CD4-positive, alpha-beta T cell treated with Interleukin-6 for 4 hours (primary cell): ENCODE data around the gene TMEM63A.
"Not testable (repeated sequence)": the region's sequence is repeated elsewhere in the genome, so short reads cannot be mapped to it uniquely, and the experiment has no call there.

Source experiments
- DNase-seq: peaks from one replicate; pipeline ENCODE4 v3.0.0-alpha.2; 2020; ENCODE audit warnings: mixed read lengths

Gene TMEM63A

GRCh38 chr1:225843426-225843795 lies 38.8 kb downstream of the TMEM63A start:
- no peak for DNase-seq

DNA sequence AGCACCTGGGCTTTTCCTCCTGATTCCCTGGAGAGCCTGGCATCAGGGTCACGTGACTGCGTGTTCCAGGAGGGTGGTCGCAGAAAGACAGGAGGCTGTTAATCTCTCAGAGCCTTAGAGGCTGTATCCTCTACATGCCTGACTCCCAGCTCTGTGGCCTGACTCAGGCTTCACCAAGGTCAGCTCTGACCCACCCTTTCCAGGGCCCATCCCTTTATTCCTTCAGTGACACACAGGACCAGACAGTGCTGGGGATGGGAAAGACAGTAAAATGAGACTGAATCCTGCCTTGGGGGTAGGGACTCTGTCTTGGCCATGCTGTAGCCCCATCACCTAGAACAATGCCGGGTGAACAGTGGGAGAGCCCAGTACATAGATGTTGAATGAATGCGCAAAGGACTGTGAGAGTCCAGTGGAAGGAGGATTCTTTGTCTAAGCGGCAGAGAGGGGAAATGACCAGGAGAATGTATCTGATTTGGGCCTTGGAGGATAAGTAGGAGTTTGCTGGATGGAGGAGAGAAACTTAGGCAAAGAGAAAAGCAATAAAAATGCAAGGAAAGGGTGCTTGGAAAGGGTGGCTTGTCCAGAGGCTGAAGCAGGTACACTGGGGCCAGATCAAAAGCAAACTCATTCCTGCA lies 39.3 kb downstream of the TMEM63A start:
- DNase-seq, result no peak

DNA sequence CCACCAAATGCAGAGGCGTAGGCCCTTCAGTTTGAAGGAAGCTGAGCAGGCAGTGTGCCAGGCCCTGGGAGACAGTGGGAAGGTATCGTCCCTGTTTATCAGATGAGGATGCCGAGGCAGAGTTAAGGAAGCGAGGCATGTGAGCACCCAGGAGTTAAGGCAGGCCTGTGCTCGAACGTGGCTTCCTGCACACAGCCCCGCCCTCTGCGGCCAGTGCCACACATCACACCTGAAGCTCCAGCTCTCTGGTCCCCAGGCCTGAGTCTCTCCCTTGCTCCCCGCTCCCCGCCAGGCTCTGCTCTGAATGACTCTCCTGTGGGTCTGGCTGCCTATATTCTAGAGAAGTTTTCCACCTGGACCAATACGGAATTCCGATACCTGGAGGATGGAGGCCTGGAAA lies 40.1 kb downstream of the TMEM63A start:
- peak; percentile 47 for DNase-seq

- no peak for DNase-seq
Observed at GRCh38 chr1:225840713-225841112, 41.5 kb downstream of the TMEM63A start.

GRCh38 chr1:225840223-225840610 lies 42.0 kb downstream of the TMEM63A start:
- DNase-seq, result no peak

DNA sequence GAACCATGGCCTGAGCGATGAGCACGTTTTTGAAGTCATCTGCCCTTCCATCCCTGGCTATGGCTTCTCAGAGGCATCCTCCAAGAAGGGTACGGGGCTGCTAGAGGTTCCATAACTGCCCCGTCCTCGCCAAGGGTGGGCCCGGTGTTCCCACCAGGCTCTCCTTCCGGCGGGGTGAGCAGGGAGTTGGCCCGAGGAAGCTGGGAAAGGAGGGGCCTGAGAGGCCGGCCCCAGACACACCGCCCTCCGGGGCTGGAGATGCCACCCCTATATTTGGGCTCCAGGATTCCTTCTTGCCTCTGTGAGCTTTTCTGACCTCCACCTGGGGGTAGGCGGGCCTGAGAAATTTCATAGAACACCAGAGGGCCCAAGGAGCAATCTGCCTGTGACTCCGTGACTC lies 43.4 kb downstream of the TMEM63A start:
- no peak for DNase-seq

GRCh38 chr1:225836296-225836695 lies 45.9 kb downstream of the TMEM63A start:
- DNase-seq, result not testable (repeated sequence)

- DNase-seq, result no peak
Observed at GRCh38 chr1:225835856-225836255, 46.3 kb downstream of the TMEM63A start.

DNA sequence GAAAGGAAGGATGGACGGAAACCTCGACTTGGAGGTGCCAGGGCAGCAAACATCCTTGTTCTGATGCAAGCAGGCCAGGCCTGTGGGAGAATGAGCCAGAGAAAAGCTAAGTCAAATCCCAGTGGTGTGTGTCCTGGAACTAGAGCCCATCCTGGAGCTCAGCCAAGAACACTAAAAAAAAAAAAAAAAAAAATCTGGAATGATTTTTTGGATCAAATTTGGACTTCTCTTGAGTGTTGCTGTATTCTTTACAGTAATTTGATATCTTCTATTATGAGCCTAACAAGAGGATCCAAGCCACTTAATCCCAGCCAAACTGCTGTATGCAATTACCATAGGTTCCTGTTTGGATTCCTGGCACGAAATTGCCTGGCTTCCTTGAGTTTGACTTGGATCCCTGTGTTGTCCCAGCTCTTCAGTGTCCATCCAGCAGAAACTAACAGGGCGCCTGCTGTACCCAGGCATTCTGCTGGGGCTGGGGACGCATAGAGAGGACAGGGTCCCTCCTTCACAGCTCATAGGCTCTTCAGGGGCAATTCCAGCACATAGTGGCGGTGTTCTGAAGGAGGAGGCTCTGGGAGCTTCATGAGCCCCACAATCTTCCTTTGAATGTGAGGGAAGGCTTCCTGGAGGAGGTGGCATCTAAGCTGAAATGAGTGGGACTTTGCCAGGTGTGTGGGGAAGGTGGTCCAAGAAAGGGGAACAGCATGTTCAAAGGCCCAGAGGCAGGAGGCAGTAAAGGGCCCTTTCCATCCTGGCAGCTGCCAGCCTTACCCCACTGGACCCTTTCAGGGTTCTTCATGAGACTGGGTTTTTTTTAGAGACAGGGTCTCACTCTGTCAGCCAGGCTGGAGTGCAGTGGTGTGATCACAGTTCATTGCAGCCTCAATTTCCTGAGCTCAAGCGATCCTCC lies 47.5 kb downstream of the TMEM63A start:
- no peak for DNase-seq

GRCh38 chr1:225830841-225831240 lies 51.3 kb downstream of the TMEM63A start:
- no peak for DNase-seq

DNA sequence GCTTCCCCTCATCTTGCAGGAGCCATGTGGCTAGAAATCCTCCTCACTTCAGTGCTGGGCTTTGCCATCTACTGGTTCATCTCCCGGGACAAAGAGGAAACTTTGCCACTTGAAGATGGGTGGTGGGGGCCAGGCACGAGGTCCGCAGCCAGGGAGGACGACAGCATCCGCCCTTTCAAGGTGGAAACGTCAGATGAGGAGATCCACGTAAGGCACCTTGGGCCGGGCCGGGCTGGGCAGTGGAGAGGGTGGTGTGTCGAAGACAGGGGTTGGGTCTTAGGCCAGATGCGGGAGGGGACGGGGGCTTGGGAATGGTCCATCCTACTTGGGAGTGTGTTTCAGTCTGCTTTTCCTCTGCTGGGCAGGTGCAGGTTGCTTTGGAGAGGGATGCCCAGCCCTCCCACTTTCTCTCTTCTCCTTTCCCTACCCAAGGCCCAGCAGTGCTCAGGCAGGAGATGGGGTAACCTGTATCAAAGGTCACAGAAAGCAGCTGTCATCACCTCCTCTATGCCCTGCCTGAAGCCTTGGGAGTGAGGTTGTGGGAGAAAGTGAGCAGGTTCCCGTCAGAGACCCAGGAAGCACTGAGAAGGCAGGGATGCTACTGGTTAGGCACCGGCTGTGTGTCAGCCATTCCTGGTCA lies 53.4 kb downstream of the TMEM63A start:
- no peak for DNase-seq

DNA sequence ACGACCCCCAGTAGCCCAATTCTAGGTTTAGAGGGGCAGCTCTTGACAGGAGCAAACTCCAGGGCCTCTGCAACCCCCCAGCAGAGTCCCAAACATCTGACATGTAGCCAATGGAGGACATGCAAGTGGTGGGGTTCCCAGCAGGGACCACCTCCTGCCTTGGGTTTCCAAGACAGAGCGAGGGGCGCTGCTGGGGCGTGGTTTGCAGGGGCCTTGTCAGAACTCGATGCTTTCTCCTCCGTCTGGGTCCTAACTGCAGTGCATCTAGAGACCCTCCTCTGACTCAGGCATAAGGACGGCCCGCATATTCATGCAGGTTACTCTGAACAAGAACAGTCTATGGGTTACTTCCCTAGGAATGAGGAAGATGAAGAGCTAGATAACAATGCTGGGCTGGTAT lies 55.1 kb downstream of the TMEM63A start:
- DNase-seq, result no peak

- no peak for DNase-seq
Observed at GRCh38 chr1:225825607-225826007, 56.6 kb downstream of the TMEM63A start.

DNA sequence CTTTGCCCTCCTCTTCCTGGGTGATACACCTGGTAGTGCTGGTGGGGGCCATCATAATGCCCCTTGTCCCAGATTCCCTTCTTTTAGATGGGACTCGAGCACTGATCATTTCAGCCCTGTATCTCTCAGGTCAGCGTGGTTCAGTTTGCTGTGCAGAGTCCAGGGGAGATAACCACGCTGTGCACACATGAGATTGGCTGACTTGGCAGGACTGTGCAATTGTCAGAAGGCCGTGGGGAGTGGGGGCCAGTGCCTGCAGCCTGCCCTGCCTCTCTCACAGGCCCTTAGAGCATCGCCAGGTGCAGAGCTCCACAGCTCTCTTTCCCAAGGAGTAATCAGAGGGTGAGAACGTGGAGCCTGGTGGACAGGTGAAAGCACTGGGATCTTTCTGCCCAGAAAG lies 57.1 kb downstream of the TMEM63A start:
- DNase-seq, result no peak

DNA sequence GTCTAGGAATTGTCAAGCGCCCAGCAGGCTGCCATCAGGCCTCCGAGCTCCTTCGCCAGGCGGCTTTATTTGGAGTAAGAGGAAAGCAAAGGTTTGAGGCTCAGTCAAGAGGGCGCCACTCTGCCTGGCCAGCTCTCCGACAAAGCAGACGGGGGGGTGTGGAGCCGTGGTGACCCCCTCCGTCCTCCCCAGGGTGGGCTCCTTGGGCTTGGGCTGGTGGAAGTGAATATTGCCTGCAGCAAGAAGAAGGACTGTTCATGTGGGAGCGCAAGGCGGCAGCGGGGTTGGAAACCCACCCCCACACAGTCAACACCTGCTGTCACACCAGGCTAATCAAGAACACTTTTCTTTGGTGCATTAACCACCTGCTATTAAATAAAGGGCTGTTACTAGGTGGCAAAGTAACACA lies 57.6 kb downstream of the TMEM63A start:
- no peak for DNase-seq

GRCh38 chr1:225823811-225824261 lies 58.3 kb downstream of the TMEM63A start:
- no peak for DNase-seq

- no peak for DNase-seq
Observed at GRCh38 chr1:225822655-225823403, 59.4 kb downstream of the TMEM63A start.

DNA sequence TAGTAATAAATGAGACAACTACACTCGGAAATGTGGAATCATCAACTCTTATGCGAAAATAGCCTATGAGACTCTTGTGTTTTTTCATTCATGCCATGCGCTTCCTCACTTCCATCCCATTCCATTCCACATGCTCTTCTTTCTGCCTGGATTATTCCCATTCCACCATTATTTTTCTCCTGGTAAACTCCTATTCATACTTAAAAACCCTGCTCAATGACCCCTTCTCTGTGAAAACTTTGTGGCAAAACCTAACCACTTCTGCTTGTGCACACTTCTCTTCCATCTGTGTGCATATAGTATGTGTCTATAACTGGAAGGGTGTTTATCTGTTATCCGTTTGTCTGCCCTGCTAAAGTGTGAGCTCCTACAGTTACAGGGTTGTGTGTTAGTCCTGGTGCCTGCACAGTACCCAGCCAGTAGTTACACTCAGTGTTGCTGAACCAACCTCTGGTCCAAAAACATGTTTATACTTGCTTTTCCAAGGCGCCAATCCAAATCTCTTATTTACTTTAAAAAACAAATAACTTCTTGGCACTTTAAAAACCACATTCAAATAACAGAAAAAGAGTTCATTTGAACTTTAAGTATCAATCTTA lies 61.6 kb downstream of the TMEM63A start:
- no peak for DNase-seq

- no peak for DNase-seq
Observed at GRCh38 chr1:225819346-225820192, 62.6 kb downstream of the TMEM63A start.

- no peak for DNase-seq
Observed at GRCh38 chr1:225818229-225818628, 64.0 kb downstream of the TMEM63A start.

- no peak for DNase-seq
Observed at GRCh38 chr1:225817611-225818061, 64.5 kb downstream of the TMEM63A start.
